Smooth muscle cell (in vitro differentiated cells): Measurements from ENCODE around the gene ASH1L. TPM values are rescaled to one million over a fixed set of nuclear protein-coding genes. Genes with fewer than 3 reads are reported as not detected.

Source experiments
- DNase-seq: peaks from one replicate; lab custom pipeline; 2025; ENCODE audit not compliant: unreplicated experiment; lab: John Stamatoyannopoulos, UW
- H2AFZ ChIP-seq: fragments of 200-600 bp; sonication (generic); 2 replicates; pipeline ENCODE4 v1.6.0; 2016; ENCODE audit warnings: antibody characterized with exemption, low read depth, mild to moderate bottlenecking
- H3F3A ChIP-seq: fragments of 200-600 bp; sonication (generic); 2 replicates; pipeline ENCODE4 v1.6.0; 2017; ENCODE audit warnings: antibody characterized with exemption, low read depth
- H3K27ac ChIP-seq: fragments of 200-600 bp; sonication (generic); 2 replicates; pipeline ENCODE4 v1.5.1; 2016; ENCODE audit warnings: low read depth, mild to moderate bottlenecking
- H3K27me3 ChIP-seq: fragments of 200-600 bp; sonication (generic); 2 replicates; pipeline ENCODE4 v1.6.1; 2016; ENCODE audit warnings: low read depth, mild to moderate bottlenecking
- H3K36me3 ChIP-seq: fragments of 200-600 bp; sonication (generic); 2 replicates; pipeline ENCODE4 v1.5.1; 2016; ENCODE audit warnings: low read depth
- H3K4me1 ChIP-seq: fragments of 200-600 bp; sonication (generic); 2 replicates; pipeline ENCODE4 v1.5.1; 2016; ENCODE audit warnings: low read depth
- H3K4me2 ChIP-seq: fragments of 200-600 bp; sonication (generic); 2 replicates; pipeline ENCODE4 v1.6.0; 2016; ENCODE audit warnings: mild to moderate bottlenecking
- H3K4me3 ChIP-seq: fragments of 200-600 bp; sonication (generic); 2 replicates; pipeline ENCODE4 v1.5.1; 2016; ENCODE audit warnings: mild to moderate bottlenecking
- H3K79me2 ChIP-seq: fragments of 200-600 bp; sonication (generic); 2 replicates; pipeline ENCODE4 v1.6.0; 2016; ENCODE audit warnings: low read depth, mild to moderate bottlenecking
- H3K9ac ChIP-seq: fragments of 200-600 bp; sonication (generic); 2 replicates; pipeline ENCODE4 v1.6.0; 2016; ENCODE audit warnings: low read depth
- H3K9me3 ChIP-seq: fragments of 200-600 bp; sonication (generic); replicated peaks from 2 replicates; pipeline ENCODE4 v1.5.1; 2016; ENCODE audit warnings: low read depth
- H4K20me1 ChIP-seq: fragments of 200-600 bp; sonication (generic); 2 replicates; pipeline ENCODE4 v1.6.0; 2016; ENCODE audit warnings: low read depth
- WGBS: methylation state at CpG from one replicate; pipeline ENCODE4 v1.1.7; 2016; ENCODE audit warnings: low lambda C conversion rate; 5-methylcytosine and 5-hydroxymethylcytosine counted together
- polyA plus RNA-seq: library from polyadenylated mRNA; unstranded; fragments of >200 nt; fragmentation: Nextera tagmentation; extraction: Ambion mirVana; gene quantifications from 2 replicates; pipeline ENCODE4 v1.2.1, GENCODE V29; 2016
- total RNA-seq: library from RNA; depleted of rRNA; stranded (reverse); fragments of >200 nt; gene quantifications from 2 replicates; pipeline ENCODE4 v1.2.3, GENCODE V29; 2014
- TF ChIP-seq, protein P1 (sequence below): fragments of 200-600 bp; sonication (generic); IDR thresholded peaks from 2 replicates; pipeline ENCODE4 v1.5.1; 2017; ENCODE audit warnings: borderline replicate concordance, mild to moderate bottlenecking, antibody characterized with exemption; ENCODE audit not compliant: insufficient read depth, poor library complexity, severe bottlenecking

The ASH1L gene
- total and polyA plus RNA-seq, 2 experiments from 2014 or later = 9.2 to 38.7 TPM

DNA sequence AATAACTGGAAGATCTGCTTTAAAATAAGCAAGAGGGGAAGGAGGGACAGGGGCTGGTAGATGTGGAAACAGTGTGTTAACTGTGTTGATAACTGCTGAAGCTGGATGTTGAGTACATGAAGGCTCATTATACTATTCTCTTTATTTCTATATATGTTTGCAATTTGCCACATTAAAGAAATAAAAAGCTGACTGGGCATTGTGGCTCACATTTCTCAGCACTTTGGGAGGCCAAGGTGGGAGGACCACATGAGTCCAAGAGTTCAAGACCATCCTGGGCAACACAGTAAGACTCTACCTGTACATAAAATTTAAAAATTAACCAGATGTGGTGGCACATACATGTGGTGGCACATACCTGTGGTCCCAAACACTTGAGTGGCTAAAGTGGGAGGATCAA is 6.7 kb downstream of the ASH1L start:
- TF ChIP-seq, protein P1, sequence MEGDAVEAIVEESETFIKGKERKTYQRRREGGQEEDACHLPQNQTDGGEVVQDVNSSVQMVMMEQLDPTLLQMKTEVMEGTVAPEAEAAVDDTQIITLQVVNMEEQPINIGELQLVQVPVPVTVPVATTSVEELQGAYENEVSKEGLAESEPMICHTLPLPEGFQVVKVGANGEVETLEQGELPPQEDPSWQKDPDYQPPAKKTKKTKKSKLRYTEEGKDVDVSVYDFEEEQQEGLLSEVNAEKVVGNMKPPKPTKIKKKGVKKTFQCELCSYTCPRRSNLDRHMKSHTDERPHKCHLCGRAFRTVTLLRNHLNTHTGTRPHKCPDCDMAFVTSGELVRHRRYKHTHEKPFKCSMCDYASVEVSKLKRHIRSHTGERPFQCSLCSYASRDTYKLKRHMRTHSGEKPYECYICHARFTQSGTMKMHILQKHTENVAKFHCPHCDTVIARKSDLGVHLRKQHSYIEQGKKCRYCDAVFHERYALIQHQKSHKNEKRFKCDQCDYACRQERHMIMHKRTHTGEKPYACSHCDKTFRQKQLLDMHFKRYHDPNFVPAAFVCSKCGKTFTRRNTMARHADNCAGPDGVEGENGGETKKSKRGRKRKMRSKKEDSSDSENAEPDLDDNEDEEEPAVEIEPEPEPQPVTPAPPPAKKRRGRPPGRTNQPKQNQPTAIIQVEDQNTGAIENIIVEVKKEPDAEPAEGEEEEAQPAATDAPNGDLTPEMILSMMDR = no peak
- H4K20me1 ChIP-seq = peaks cover 97% of the 10 kb centered on the region

DNA sequence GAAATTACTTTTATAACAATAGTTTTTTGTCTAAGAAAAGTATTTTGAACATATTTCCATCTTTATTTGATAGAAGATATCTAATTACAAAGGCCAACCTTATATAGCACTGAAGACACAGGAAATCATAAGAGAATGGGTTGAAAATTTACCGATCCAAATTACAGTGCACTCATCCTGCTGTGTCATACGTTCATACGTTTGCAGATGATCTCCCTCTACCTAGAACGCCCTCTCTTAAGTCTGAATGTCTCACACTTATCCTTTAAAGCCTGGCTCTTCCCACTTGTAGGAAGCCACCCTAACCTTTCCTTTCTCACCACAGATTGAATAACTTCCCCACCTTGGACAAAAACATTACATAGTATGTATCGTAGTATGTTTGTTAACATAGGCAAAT is 9.3 kb downstream of the ASH1L start:
- H3K4me3 ChIP-seq = no peak overlapping the region
- no peak for DNase-seq
- peaks cover 98% of the 10 kb centered on the region for H4K20me1 ChIP-seq
- H3K79me2 ChIP-seq = peaks cover 96% of the 10 kb centered on the region
- TF ChIP-seq, protein P1 = no peak
- H3K9ac ChIP-seq = no peak overlapping the region
- H3K4me1 ChIP-seq = no peaks in the 10 kb centered on the region
- no peaks in the 10 kb centered on the region for H3F3A ChIP-seq
- H2AFZ ChIP-seq = no peak overlapping the region
- H3K27ac ChIP-seq = no peak overlapping the region
- 93% methylated on average over 5 of the region's 5 CpGs for WGBS
- no peaks in the 10 kb centered on the region for H3K9me3 ChIP-seq
- no peaks in the 10 kb centered on the region for H3K27me3 ChIP-seq
- H3K36me3 ChIP-seq = no peaks in the 10 kb centered on the region
- no peak overlapping the region for H3K4me2 ChIP-seq

More for the DNA sequence above, 6.7 kb downstream of the ASH1L start:
- H2AFZ ChIP-seq = no peak overlapping the region
- H3K9me3 ChIP-seq = no peaks in the 10 kb centered on the region
- H3K27ac ChIP-seq = peak overlapping the region; percentile 4
- peaks cover 9% of the 10 kb centered on the region for H3K4me1 ChIP-seq
- H3K9ac ChIP-seq = no peak overlapping the region
- H3K4me2 ChIP-seq = no peak overlapping the region
- no peak overlapping the region for H3K4me3 ChIP-seq
- DNase-seq = no peak
- H3K27me3 ChIP-seq = no peaks in the 10 kb centered on the region
- H3K79me2 ChIP-seq = peaks cover 95% of the 10 kb centered on the region
- no peaks in the 10 kb centered on the region for H3F3A ChIP-seq
- H3K36me3 ChIP-seq = no peaks in the 10 kb centered on the region

DNA sequence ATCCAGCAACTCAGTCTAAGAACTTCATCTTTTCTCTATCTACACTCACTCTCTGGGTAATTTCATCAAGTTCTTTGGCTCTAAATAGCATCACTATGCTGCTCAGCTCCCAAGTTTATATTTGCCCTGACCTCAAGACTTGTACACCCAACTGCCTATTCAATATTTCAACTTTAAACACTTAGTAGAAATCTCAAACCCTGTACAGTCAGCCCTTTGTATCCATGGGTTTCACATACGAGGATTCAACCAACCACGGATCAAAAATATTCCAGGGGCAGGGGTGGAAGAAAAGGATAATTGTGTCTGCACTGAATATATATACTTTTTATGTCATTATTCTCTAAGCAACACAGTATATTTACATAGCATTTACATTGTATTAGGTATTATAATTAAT is 13.9 kb downstream of the ASH1L start:
- Histone ChIP-seq H3K27ac (no peak overlapping the region), H3F3A (no peaks in the 10 kb centered on the region), H4K20me1 (peaks cover 97% of the 10 kb centered on the region), H3K4me1 (no peaks in the 10 kb centered on the region), H3K9me3 (no peaks in the 10 kb centered on the region), H2AFZ (no peak overlapping the region), H3K4me2 (no peak overlapping the region), H3K27me3 (no peaks in the 10 kb centered on the region), H3K4me3 (no peak overlapping the region), H3K9ac (no peak overlapping the region), H3K36me3 (no peaks in the 10 kb centered on the region), H3K79me2 (peaks cover 95% of the 10 kb centered on the region)
- no peak for DNase-seq
- 97% methylated on average over 2 of the region's 2 CpGs for WGBS
- TF ChIP-seq, protein P1 = no peak

DNA sequence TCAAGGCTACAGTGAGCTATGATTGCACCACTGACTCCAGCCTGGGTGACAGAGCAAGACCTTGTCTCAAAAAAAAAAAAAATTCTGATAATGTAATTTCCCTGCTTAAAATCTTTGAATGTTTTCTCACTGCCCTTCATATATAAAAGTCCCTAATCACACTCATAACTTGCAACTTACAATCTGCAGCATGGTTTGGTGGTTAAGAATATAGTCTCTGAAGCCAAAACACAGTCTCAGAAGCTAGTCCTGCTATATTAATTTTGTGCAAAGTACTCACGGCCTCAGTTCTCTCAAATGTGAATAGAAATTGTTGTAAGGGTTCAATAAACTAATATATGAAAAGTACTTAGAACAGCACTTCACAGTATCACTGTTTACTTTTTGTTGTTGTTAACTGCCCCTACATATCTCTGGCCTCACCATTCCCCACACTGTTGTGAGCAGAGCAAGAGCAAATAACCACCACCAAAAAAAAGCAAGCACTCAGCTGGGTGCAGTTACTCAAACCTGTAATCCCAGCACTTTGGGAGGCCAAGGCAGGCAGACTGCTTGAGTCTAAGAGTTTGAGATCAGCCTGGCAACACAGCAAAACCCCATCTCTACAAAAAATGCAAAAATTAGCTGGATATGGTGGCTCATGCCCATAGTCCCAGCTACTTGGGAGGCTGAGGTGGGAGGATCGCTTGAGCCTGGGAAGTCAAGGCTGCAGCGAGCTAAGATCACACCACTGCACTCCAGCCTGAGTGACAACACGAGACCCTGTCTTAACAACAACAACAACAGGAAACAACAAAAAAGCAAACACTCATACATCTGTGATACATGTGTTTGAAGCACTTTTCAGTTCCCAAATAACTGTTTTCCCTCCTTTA is 22.4 kb downstream of the ASH1L start:
- DNase-seq = no peak
- Histone ChIP-seq H3K27ac (no peak overlapping the region), H3K9ac (no peak overlapping the region), H3K4me1 (no peaks in the 10 kb centered on the region), H3K4me2 (no peak overlapping the region), H2AFZ (no peak overlapping the region), H4K20me1 (peaks cover 99% of the 10 kb centered on the region), H3K4me3 (no peak overlapping the region), H3K27me3 (no peaks in the 10 kb centered on the region), H3F3A (peaks cover 9% of the 10 kb centered on the region), H3K9me3 (no peaks in the 10 kb centered on the region), H3K79me2 (peaks cover 96% of the 10 kb centered on the region), H3K36me3 (no peaks in the 10 kb centered on the region)
- WGBS = 92% methylated on average over 4 of the region's 4 CpGs
- TF ChIP-seq, protein P1 = no peak
